C4-2B (cell line): Measurements from ENCODE around the gene OAF.

Experiments
- ZFX ChIP-seq: fragments of 450-650 bp; IDR thresholded peaks from 2 replicates; pipeline ENCODE4 v1.6.1; 2017
- TF ChIP-seq, protein P1 (sequence below): fragments of 450-650 bp; conservative IDR thresholded peaks from 2 replicates; pipeline ENCODE4 v1.5.1; 2017; ENCODE audit warnings: mild to moderate bottlenecking

DNA sequence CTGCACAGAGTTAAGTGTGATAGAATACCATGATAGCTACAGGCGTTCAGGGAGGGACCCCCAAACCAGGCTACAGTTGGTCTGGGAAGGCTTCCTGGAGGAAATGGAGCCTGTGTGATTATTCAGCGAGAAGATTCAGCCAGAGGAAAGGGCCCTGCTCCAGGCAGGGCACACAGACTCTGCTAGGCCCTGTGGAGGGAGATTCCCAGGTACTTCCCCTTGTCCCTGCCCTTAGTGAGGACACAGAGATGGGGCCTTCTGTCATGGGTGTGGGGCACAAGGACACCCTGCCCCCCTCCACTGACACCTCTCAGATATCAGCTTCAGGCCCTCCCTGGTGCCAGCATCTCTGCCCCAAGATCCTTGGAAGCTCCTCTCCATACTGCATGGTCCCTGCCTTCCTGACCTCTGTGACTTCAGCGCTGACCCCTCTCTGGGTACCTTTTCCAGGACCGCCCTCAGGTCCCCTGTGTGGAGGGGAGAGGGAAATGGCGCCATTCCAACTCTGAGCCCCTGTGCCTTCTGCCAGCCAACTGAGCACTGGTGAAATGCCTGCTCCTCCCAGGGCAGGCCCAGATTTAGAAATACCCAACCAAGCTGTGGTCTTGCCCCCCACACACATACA lies 16.5 kb downstream of the OAF start:
- TF ChIP-seq, protein P1, sequence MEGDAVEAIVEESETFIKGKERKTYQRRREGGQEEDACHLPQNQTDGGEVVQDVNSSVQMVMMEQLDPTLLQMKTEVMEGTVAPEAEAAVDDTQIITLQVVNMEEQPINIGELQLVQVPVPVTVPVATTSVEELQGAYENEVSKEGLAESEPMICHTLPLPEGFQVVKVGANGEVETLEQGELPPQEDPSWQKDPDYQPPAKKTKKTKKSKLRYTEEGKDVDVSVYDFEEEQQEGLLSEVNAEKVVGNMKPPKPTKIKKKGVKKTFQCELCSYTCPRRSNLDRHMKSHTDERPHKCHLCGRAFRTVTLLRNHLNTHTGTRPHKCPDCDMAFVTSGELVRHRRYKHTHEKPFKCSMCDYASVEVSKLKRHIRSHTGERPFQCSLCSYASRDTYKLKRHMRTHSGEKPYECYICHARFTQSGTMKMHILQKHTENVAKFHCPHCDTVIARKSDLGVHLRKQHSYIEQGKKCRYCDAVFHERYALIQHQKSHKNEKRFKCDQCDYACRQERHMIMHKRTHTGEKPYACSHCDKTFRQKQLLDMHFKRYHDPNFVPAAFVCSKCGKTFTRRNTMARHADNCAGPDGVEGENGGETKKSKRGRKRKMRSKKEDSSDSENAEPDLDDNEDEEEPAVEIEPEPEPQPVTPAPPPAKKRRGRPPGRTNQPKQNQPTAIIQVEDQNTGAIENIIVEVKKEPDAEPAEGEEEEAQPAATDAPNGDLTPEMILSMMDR, result no peak
- no peak for TF ChIP-seq ZFX
